C1 segment of cervical spinal cord (tissue), 14 donors: ENCODE results near the gene MLLT3.

Source experiments
- DNase-seq, 14 donors: peaks; one replicate each; lab custom pipeline; 2025; lab: John Stamatoyannopoulos, UW

The MLLT3 gene

GRCh38 chr9:20625003-20625349 lies 2.7 kb upstream of the MLLT3 start:
- no peak for DNase-seq

GRCh38 chr9:20624201-20625002 lies 2.1 kb upstream of the MLLT3 start:
- DNase-seq, result peak in 8 of 14 donors; percentile 4 to 39 (median 18)

- DNase-seq, result no peak
Observed at GRCh38 chr9:20623748-20624124, 1.4 kb upstream of the MLLT3 start.

GRCh38 chr9:20623021-20623747 lies 885 bp upstream of the MLLT3 start:
- DNase-seq, result peak in 9 of 14 donors; percentile 27 to 67 (median 50)

- peak in 12 of 14 donors; percentile 29 to 84 (median 80) for DNase-seq
Observed at GRCh38 chr9:20621471-20622329, 599 bp downstream of the MLLT3 start.

- DNase-seq, result peak in 10 of 14 donors; percentile 31 to 70 (median 52)
Observed at GRCh38 chr9:20620650-20621470, 1.4 kb downstream of the MLLT3 start.

GRCh38 chr9:20619487-20620200 lies 2.7 kb downstream of the MLLT3 start:
- DNase-seq, result peak in 4 of 14 donors; percentile 15 to 40 (median 28)

GRCh38 chr9:20618361-20618802 lies 3.9 kb downstream of the MLLT3 start:
- peak in 1 of 14 donors; percentile 10 for DNase-seq

GRCh38 chr9:20616808-20617207 lies 5.5 kb downstream of the MLLT3 start:
- no peak for DNase-seq

- no peak for DNase-seq
Observed at GRCh38 chr9:20614602-20615216, 7.6 kb downstream of the MLLT3 start.

GRCh38 chr9:20611691-20612287 lies 10.5 kb downstream of the MLLT3 start:
- no peak for DNase-seq

- DNase-seq, result no peak
Observed at GRCh38 chr9:20610591-20610990, 11.7 kb downstream of the MLLT3 start.

- DNase-seq, result no peak
Observed at GRCh38 chr9:20608582-20608981, 13.7 kb downstream of the MLLT3 start.

- no peak for DNase-seq
Observed at GRCh38 chr9:20606652-20607051, 15.6 kb downstream of the MLLT3 start.

GRCh38 chr9:20604562-20604961 lies 17.7 kb downstream of the MLLT3 start:
- no peak for DNase-seq

- DNase-seq, result no peak
Observed at GRCh38 chr9:20603524-20604268, 18.6 kb downstream of the MLLT3 start.

GRCh38 chr9:20601292-20601691 lies 21.0 kb downstream of the MLLT3 start:
- DNase-seq, result no peak

GRCh38 chr9:20599195-20599594 lies 23.1 kb downstream of the MLLT3 start:
- DNase-seq, result no peak

- no peak for DNase-seq
Observed at GRCh38 chr9:20598367-20598766, 23.9 kb downstream of the MLLT3 start.
